Stromal cell of bone marrow (primary cell): ENCODE data around the gene LIPT1.
"Not testable (repeated sequence)": the region's sequence is repeated elsewhere in the genome, so short reads cannot be mapped to it uniquely, and the experiment has no call there.

Experiments
- DNase-seq: peaks from one replicate; pipeline ENCODE4 v3.0.0-alpha.2; 2012; ENCODE audit warnings: low read depth

LIPT1 gene

DNA sequence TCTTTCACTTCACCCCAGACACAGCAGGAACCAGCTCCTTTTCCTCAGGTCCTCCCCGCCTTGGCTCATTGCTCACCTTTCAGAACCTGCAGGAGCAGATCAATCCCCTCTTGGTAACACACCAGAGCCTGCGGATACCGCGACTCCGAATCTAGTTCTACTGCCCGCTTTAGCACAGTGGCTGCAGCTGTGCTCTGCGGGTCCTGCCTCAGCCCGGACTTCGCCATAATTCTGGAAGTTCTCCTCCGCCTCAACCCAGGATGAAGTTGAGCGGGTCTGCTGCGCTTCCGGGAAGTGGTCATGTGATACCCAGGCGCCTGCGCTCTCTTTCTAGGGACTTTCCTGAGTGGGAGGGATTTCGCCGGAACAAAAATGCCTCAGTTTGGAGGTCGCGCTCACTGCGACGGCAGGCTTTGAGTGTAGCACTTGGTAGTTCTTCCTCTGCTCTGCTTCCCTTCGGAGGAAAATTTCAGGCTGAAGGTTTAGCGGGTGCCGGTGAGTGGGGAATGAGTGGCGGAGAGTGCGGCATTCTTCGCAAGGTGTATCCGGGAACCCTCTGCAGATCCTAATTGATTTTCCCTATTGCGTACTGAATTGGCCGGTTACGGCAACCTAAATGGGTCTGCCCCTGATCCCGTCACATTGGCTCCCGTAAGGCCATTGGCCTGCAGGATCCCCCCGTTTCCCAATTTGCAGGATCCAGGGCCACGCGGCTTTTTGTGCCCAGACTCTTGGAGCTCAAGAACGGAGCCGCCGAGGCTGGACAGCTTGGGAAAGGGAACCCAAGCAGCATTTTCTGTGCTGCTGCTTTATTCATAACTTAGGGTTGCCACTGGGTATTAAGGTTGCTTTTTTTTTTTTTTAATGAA is 26.2 kb downstream of the LIPT1 start, which contains the start of the genes MITD1 and MRPL30:
Gene MITD1, minus strand, starts transcription at position 304 of the 869 bp plus-strand sequence. Its CDS starts 77 bp downstream, at position 227.
Gene MRPL30, plus strand, starts transcription at position 430 of the 869 bp plus-strand sequence. CDS start 5,020 bp downstream, outside the sequence.
- peak; percentile 93 for DNase-seq

DNA sequence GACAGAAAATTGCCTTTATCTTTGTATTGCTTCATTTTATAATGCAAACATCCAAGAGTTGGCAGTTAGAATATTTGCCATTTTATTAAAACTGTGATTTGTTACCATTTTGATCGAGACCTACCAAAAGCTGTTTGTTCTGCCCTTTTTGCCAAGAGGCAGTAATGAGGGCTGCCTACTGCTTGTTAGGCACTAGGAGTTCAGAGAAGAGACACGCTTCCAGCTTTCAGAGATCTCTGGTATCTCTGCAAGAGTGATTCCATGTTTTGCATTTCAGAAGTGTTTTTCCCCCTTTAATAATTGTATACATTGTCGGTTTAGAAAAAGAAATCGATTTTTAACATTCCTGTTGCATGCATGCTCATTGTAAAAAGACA is 26.8 kb downstream of the LIPT1 start:
- DNase-seq: no peak

DNA sequence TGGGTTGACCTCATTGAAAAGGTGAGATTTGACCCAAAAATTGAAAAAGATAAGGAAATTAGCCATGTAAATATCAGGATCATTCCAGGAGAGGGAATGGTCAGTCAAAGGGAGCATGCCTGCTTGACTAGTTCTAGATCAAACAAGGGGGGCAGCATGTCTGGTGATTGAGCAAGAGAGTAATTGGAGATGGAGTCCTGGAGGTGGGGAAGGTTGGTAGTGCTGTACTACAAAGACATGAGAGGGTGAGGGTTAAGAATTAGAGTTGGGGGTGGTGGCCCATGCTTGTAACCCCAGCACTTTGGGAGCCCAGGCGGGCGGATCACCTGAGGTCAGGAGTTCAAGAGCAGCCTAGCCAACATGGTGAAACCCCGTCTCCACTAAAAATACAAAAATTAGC is 28.3 kb downstream of the LIPT1 start:
- no peak for DNase-seq

DNA sequence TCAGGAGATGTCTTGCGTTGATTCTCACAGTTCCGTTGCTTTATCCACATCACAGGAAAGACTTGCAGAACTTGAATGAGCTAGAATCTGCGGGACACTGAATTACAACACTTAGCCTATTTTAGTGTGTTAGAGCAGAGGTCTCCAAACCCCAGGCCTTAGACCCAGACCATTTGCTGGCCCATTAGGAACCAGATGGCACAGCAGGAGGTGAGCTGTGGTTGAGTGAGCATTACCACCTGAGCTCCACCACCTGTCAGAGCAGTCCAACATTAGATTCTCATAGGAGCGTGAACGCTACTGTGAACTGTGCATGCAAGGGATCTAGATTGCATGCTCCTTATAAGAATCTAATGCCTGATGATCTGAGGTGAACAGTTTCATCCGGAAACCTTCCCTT is 30.0 kb downstream of the LIPT1 start:
- DNase-seq: no peak

DNA sequence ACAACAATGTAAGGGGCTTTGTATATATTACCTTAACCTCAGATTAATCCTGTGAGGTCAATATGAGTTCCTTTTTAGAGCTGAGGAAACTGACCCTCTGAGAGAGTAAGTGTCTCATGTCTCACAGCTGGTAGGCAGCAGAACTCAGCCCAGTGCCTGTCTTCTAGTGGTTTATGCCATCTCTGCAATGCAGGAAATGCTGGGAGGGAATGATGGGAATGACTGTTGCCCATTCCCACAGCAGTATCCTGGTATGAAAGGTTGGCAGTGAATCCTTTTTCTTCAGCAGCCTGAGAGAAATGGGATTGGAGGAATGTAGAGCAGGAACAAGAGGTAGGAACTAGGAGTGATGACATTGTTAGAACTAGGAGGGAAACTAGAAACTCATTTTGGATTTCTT is 32.2 kb downstream of the LIPT1 start:
- no peak for DNase-seq

DNA sequence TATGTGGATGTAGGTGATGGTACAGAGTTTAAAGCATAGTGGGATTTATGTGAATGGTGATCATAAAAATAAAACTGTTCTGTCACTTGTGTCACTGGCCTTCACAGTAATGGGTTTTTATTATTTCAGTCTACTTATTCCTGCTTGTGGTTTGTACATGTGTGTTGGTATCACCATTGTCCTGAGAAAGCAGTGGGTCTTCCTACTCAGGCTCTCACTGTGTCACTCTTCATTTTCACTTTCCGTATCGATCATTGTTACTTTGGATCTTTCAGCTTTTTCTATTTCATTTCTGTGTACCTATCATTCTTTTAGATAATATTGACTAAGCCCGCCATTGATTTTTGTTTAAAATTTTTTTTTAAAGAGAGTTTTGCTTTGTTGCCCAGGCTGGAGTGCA is 33.6 kb downstream of the LIPT1 start:
- no peak for DNase-seq

DNA sequence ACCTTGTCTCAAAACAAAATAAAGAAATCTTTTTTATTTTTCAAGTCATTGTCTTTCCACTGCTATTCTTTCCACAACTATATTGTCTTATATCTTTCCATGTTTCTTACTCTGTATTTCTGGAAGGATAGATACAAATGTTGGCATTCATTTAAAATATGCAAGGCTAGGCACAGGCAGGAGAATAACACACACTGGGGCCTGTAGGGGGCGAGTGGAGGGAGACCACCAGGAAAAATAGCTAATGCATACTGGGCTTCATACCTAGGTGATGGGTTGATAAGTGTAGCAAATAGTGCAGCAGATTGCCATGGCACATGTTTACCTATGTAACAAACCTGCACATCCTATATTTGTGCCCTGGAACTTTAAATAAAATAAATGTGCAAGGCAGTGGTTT is 35.8 kb downstream of the LIPT1 start:
- no peak for DNase-seq

DNA sequence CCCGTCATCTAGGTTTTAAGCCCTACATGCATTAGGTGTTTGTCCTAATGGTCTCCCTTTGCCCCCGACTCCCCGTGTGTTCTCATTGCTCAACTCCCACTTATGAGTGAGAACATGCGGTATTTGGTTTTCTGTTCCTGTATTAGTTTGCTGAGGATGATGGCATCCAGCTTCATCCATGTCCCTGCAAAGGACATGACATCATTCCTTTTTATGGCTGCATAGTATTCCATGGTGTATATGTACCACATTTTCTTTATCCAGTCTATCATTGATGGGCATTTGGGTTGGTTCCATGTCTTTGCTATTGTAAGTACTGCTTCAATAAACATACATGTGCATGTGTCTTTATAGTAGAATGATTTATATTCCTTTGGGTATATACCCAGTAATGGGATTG is 37.6 kb downstream of the LIPT1 start:
- not testable (repeated sequence) for DNase-seq

DNA sequence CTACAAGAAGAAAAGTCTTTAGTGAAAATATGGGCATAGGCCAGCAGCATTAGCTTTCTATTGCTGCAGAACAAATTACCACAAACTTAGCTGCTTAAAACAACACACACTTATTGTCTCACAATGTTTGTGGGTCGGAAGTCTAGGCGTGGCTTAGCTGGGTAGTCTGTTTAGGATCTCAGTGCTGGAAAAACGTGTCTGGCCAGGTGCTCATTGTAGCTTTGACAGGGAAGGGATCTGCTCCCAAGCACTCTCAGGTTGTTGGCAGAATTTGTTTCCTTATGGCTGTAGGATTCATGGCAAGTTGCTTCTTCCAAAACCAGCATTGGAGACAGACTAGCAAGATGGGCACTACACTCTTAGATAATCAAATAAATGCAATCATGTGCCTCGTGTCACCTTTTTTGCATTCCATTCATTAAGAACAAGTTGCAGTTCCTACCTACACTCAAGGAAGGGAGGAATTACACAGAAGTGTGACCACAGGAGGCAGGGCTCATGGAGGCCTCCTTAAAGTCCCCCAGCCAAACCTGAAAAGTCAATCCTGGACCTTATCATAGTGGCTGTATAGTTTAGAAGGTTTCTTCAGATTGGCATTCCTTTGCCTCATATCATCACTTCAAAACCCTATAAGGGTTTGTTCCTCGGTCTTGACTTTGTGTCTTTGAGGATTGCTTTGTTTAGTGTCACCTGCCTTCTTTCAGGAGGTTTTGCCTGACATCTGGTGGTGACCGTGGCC is 43.5 kb downstream of the LIPT1 start:
- no peak for DNase-seq

DNA sequence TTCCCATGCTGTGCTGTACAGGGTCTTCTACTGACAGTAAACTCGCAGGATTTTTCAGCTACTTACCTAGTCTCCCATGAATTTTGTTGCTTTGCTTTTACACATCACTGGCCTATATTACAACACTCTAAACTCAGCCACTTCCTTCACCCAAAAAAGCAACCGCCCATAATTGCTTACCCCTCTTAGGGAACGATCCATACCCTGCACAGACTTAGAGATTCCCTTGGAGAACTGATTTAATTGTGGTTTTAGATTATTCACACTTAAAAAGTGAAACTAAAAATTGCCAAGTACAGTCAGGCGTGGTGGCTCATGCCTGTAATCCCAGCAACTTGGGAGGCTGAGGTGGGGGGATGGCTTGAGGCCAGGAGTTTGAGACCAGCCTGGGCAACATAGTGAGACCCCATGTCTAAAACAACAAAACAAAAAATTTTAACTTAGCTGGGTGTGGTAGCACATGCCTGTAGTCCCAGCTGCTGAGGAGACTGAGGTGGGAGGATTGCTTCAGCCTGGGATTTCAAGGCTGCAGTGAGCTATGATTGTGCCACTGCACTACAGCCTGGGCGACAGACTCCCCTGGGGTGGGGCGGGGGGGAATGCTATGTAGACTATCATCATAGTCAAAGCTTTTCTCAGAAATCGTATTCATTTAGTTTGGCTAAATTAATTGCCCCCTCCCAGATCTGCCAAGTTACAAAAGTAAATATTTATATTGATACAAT is 45.5 kb downstream of the LIPT1 start:
- no peak for DNase-seq

DNA sequence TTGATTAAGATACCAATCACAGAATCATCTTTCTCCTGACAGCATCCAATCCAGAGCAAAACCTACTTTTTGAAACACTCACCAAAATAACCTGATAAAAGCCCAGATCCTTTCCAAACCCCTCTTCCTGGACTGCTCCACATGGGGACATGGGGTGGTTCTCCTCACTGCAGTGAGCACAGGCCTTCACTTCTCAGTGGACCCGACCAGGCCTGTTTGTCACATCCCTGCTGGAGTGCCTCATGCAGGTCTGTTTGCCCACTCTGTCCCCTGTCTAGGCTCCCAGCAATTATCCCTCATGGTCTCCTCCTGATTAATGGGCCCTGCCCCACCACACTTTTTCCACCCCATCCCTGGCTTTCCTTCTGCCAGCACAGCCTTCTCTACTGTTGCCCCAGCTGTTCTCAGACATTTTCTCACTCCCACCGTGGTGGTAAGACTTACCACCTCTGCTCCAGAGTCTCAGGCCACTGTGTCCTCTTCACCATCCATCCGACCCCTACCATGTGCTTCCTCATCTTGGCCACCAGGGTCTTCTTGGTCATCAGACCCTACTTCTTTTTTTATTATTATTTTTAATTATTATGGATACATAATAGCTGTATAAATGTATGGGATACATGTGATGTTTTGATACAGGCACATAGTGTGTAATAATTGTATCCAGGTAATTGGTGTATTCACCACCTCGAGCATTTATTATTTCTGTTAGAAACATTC is 47.4 kb downstream of the LIPT1 start:
- DNase-seq: no peak

DNA sequence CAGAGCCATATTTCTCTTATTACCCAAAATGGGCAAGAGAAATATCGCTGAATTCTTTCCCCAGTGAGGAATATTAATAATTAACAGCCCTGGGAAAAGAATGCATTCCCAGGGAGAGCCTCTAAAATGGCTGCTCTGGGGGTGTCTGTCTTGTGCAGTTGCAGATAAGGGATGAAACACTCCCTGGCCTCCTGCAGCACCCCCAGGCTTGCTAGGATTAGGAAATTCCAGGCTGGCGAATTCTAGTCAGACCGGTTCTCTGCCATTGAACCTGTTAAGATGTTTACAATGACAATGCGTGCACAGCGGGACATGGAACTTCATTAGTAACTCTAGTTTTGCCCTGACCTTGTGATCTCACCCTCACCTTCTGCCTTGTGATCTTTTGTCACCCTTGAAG is 50.7 kb downstream of the LIPT1 start:
- DNase-seq: no peak
